Measurements from ENCODE around the gene PRSS22.

Gene PRSS22

DNA sequence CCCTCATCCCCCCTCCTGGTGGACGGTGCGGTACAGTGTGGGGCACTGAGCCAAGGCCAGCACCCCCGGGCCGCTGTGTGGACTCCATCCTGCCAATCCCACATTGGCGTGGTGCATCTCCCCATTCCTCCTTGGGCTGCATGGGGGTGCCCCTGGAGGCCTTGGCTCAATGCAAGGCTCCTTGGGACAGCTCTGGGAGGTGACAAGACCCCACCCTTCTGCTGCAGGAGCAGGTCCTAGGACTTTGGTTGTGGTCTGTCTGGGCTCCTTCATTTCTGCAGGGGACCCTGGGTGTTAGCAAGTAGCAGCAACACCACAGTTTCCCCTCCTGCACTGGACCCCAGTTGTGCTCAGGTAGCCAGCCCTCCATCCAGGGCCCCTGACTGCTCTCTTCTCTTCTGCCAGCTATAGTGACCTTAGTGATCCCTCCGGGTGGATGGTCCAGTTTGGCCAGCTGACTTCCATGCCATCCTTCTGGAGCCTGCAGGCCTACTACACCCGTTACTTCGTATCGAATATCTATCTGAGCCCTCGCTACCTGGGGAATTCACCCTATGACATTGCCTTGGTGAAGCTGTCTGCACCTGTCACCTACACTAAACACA, 39.6 kb downstream of the PRSS22 start:
- TF ChIP-seq, protein P1, sequence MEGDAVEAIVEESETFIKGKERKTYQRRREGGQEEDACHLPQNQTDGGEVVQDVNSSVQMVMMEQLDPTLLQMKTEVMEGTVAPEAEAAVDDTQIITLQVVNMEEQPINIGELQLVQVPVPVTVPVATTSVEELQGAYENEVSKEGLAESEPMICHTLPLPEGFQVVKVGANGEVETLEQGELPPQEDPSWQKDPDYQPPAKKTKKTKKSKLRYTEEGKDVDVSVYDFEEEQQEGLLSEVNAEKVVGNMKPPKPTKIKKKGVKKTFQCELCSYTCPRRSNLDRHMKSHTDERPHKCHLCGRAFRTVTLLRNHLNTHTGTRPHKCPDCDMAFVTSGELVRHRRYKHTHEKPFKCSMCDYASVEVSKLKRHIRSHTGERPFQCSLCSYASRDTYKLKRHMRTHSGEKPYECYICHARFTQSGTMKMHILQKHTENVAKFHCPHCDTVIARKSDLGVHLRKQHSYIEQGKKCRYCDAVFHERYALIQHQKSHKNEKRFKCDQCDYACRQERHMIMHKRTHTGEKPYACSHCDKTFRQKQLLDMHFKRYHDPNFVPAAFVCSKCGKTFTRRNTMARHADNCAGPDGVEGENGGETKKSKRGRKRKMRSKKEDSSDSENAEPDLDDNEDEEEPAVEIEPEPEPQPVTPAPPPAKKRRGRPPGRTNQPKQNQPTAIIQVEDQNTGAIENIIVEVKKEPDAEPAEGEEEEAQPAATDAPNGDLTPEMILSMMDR (IDR thresholded peaks at IDR 0.05; ENCODE audit: insufficient read depth, low read depth, low read length, missing control alignments), result no peak
- no peak for DNase-seq (ENCODE audit: low read depth)
- H3K4me3 ChIP-seq (ENCODE audit: low read length), result no peak overlapping the region

DNA sequence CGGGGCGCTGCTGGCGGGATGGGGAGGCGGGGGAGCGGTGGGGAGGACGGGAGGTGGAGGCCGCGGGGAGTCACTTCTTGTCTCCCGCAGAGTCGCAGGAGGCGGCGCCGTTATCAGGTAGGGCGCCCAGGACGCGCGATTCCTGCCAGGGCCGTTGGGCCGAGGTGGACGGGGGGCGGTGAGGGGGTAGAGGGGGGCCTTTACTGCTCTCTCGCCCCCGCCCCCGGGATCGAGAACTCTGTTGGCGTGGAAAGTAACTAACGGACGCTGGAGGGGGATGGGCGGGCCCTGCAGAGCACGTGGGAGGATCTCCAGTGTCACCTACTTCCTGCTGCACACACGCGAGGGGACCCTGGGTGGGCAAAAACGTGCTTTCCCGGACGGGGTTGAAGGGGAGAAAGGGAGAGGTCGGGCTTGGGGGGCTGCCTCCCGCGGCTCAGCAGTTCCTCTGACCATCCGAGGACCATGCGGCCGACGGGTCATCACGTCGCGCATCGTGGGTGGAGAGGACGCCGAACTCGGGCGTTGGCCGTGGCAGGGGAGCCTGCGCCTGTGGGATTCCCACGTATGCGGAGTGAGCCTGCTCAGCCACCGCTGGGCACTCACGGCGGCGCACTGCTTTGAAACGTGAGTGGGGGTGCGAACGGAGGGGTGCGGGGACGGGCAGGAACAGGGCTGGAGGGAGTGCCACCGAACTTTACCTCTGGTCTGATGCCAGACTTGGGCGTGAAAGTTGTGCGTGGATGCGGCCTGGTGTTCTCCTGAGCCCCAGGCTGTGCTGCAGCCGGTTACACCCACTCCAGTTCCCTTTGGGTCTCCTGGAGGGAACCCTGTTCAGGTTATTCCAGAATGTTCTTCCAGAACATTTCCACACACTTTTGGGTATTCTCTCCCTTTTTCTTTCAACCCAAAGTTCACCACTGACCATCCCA, 40.4 kb downstream of the PRSS22 start:
- H3K4me3 ChIP-seq (ENCODE audit: low read length), result no peak overlapping the region
- TF ChIP-seq, protein P1 (IDR thresholded peaks at IDR 0.05; ENCODE audit: insufficient read depth, low read depth, low read length, missing control alignments), result no peak

DNA sequence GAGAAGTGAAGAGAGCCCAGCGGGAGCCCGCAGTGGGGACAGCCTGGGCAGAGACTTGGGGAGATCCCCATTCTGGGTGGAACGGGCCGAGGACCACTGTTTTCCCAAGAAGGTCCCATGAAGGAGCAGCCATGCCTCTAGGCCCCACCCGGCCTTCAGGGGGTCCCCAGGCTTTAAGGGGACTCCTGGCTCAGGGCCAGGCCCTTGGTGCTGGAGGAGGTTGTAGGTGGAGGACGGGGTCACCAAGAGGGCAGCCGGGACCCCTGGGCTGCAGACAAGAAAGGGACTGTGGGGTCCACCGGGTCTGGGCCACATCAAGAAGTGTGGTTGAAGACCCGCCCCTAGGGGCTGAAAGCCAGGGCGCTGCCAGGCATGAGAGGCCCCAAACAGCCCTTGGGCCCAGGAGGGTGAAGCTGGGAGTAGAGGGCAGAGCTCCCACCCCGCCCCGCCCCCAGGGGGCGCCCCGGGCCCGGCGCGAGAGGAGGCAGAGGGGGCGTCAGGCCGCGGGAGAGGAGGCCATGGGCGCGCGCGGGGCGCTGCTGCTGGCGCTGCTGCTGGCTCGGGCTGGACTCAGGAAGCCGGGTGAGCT, 41.1 kb downstream of the PRSS22 start, which contains the start of gene PRSS21:
Gene PRSS21 (plus strand): TSS at position 487 of the 589 bp plus-strand sequence. CDS start 32 bp downstream, at position 519.
- H3K4me3 ChIP-seq (ENCODE audit: low read length), result no peak within 1 kb of the TSS
- TF ChIP-seq, protein P1 (IDR thresholded peaks at IDR 0.05; ENCODE audit: insufficient read depth, low read depth, low read length, missing control alignments), result no peak
- DNase-seq (ENCODE audit: low read depth), result no peak

More for the DNA sequence above, 40.4 kb downstream of the PRSS22 start:
- no peak for DNase-seq (ENCODE audit: low read depth)

DNA sequence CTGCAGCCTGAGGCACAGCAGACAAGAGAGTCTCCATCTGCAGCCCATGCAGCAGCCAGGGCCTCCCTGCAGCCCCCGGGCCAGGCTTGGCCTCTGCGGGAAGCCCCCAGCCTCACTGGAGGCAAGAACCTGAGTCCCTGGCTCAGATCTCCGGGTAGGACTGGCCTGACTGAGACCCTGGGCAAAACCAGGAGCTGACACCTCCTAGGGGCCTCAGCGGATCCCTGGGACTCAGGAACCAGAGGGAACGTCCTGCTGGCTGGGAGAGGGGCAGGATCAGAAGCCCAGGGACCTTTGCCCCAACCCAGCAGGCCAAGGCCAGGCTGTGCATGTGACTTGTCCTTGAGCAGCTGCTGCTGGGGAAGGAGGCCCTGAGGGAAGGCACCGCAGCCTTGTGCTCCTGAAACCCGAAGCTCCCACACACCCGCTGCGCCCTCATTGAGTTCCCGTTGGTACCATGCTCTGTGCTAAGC, 42.6 kb downstream of the PRSS22 start:
- H3K4me3 ChIP-seq (ENCODE audit: low read length), result no peak overlapping the region
- DNase-seq (ENCODE audit: low read depth), result no peak
- TF ChIP-seq, protein P1 (IDR thresholded peaks at IDR 0.05; ENCODE audit: insufficient read depth, low read depth, low read length, missing control alignments), result no peak

DNA sequence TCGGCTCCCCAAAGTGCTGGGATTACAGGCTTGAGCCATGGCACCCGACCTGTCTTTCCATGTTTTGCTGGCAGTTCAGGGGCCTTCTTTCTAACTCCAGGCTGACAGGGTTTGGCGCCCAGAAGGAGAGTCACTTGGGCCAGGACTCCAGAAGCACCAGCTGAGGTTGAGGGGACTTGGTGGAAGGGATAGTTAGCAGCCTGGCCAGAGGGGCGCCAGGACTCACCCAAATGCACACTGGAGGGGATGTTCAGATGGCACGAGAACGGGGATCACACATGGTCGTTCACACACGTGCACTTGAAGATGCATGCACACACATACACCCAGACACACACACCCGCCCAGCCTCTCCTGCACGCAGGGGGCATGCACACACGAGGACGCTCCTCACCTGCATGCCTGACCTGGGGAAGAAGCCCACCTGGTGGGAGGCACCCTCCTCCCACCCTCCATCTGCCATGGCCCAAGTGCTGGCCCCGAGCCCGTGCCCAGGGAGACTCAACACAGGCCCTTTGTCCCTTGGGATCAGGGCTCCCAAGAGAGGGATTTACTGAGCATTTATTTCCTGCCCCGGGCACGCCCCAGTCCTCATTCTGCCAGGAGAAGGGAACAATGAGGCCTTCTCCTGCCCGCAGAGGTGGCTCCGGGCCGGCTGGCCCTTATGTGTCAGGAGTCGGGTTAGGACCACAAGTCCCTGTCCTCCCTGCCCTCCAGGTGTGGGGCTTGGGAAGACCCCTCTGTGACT, 43.2 kb downstream of the PRSS22 start:
- TF ChIP-seq, protein P1 (IDR thresholded peaks at IDR 0.05; ENCODE audit: insufficient read depth, low read depth, low read length, missing control alignments), result no peak
- no peak overlapping the region for H3K4me3 ChIP-seq (ENCODE audit: low read length)
- no peak for DNase-seq (ENCODE audit: low read depth)

DNA sequence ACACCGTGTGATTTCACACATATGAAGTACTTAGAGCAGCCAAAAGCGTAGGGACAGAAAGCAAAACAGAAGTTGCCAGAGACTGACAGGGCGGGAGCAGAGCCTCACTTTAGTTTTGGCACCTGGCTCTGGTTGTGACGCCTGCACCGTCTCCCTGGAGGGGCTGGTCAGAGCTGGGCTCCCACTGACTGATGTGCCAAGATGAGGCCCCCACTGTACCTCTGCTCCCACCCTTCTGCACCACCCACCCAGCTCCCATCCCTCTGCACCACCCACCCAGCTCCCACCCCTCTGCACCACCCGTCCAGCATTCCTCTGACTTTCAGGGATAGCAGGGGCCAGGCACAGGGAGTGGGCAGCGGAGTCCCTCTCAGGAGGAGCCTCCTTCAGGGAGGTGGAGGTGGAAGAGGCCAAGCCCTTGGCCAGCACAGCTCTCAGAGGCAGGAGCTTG, 44.2 kb downstream of the PRSS22 start:
- H3K4me3 ChIP-seq (ENCODE audit: low read length), result no peak overlapping the region
- TF ChIP-seq, protein P1 (IDR thresholded peaks at IDR 0.05; ENCODE audit: insufficient read depth, low read depth, low read length, missing control alignments), result no peak
- no peak for DNase-seq (ENCODE audit: low read depth)

Measured in epithelial cell of esophagus (primary cell).